HCT116 (cell line): Measurements from ENCODE around the gene GAP43.

Experiments used
- CTCF ChIP-seq, 3 experiments: fragments of 200-600 bp in 1 of 3; sonication (generic) in 1 of 3; IDR thresholded peaks in 2 of 3; conservative IDR thresholded peaks in 1 of 3; 2 replicates each; pipeline ENCODE4 v1.5.1; 2012 to 2017; ENCODE audit warnings: low read depth in 2 of 3, low read length in 2 of 3, antibody characterized with exemption in 1 of 3, borderline replicate concordance in 1 of 3, control low read depth in 1 of 3, mild to moderate bottlenecking in 1 of 3, mixed read lengths in 1 of 3, mixed run types in 1 of 3, moderate library complexity in 1 of 3; ENCODE audit not compliant: insufficient read depth in 1 of 3
- EGR1 ChIP-seq: IDR thresholded peaks from 2 replicates; pipeline ENCODE4 v1.6.1; 2012; ENCODE audit warnings: low read depth
- ELF1 ChIP-seq: IDR thresholded peaks from 2 replicates; pipeline ENCODE4 v1.6.1; 2012; ENCODE audit warnings: low read depth, borderline replicate concordance
- EZH2 ChIP-seq: fragments of 200-600 bp; sonication (generic); IDR thresholded peaks from 2 replicates; pipeline ENCODE4 v1.6.1; 2017; ENCODE audit warnings: antibody characterized with exemption, mixed run types
- MAX ChIP-seq: IDR thresholded peaks from 2 replicates; pipeline ENCODE4 v1.6.1; 2012
- POLR2A ChIP-seq: IDR thresholded peaks from 2 replicates; pipeline ENCODE4 v1.7.0; 2011; ENCODE audit warnings: borderline replicate concordance; ENCODE audit not compliant: insufficient read depth, insufficient read length; ENCODE audit errors: extremely low read depth
- REST ChIP-seq: IDR thresholded peaks from 2 replicates; pipeline ENCODE4 v1.6.1; 2012; ENCODE audit warnings: low read depth
- SP1 ChIP-seq: IDR thresholded peaks from 2 replicates; pipeline ENCODE4 v1.6.1; 2012; ENCODE audit warnings: low read depth
- YY1 ChIP-seq: IDR thresholded peaks from 2 replicates; pipeline ENCODE4 v1.6.1; 2011; ENCODE audit warnings: low read length, low read depth, moderate library complexity, mild to moderate bottlenecking; ENCODE audit not compliant: insufficient replicate concordance; ENCODE audit errors: extremely low read depth
- ZNF274 ChIP-seq: fragments of 200-500 bp; sonication (Bioruptor generic); IDR thresholded peaks from 2 replicates; pipeline ENCODE4 v1.6.1; 2014; ENCODE audit warnings: mild to moderate bottlenecking, low read depth, low read length, inconsistent platforms

DNA sequence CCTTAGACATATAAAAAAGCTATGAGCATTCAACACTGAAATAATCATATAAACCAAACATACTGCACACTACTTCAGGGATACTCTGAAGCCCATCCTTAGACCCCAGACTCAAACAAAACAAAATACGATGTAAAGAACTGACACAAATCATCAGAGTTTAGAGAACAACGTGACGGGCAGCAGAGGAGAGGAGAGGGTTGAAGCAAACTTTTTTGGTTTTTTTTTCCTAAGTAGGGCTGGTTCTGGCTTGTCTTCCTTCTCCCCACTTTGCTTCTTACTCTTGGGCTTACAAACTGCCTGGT, 34.7 kb downstream of the GAP43 start:
- TF ChIP-seq CTCF (IDR thresholded peaks at IDR 0.05 in 2 of 3, conservative IDR thresholded peaks at IDR 0.05 in 1 of 3; ENCODE audit: borderline replicate concordance in 1 of 3, insufficient read depth in 1 of 3, low read depth in 2 of 3, low read length in 2 of 3) (no peak), EZH2 (no peak), SP1 (no peak), EGR1 (no peak), YY1 (no peak), MAX (no peak), REST (no peak), ZNF274 (no peak), POLR2A (no peak), ELF1 (no peak)
